K562 (cell line): ENCODE measurements around the gene PKD1. TPM values are rescaled to one million over a fixed set of nuclear protein-coding genes. Genes with fewer than 3 reads are reported as not detected.
"Not testable (repeated sequence)": the region's sequence is repeated elsewhere in the genome, so short reads cannot be mapped to it uniquely, and the experiment has no call there.

Experiments used
- ATAC-seq: fragments of 200-7000 bp; cut with Tn5 transposase; 3 replicates; pipeline ENCODE4 v1.9.1; 2020; ENCODE audit warnings: moderate library complexity
- BruUV-seq: library from RNA; stranded (reverse); fragments of 400-500 nt; replicated peaks from 2 replicates; lab custom pipeline; 2021; lab: Mats Ljungman, UMichigan
- CTCF ChIA-PET: fragments of 300-600 bp; formaldehyde crosslinking; extraction: SDS; loops from one replicate; lab custom pipeline; 2021; ENCODE audit warnings: low intra/inter-chr PET ratio; lab: Yijun Ruan, JAX
- POLR2A ChIA-PET: fragments of 300-600, 350-650 bp; sonication (Branson Sonifier 250); formaldehyde crosslinking; extraction: SDS; loops from one replicate; lab custom pipeline; 2021; ENCODE audit warnings: antibody characterized with exemption, inconsistent platforms; lab: Yijun Ruan, JAX
- DNase-seq, 4 experiments: peaks; one replicate each; pipeline versions ENCODE4 v3.0.0 to v3.0.0-alpha.2; 2011 to 2018; ENCODE audit warnings: low spot score in 3 of 4, mixed read lengths in 3 of 4; ENCODE audit errors: extremely low read depth in 1 of 4
- FAIRE-seq: peaks from 2 replicates; lab custom pipeline; 2011; peaks lifted over from hg19 to GRCh38; lab: Jason Lieb, UNC
- H2AFZ ChIP-seq: 2 replicates; pipeline ENCODE4 v1.6.0; 2011; ENCODE audit warnings: low read depth, low read length, control low read depth, inconsistent platforms
- H3K27ac ChIP-seq: fragments of 200-600 bp; 3 replicates; pipeline ENCODE4 v1.8.0; 2011; ENCODE audit warnings: low read depth, mild to moderate bottlenecking, control low read depth, inconsistent platforms, low read length, moderate library complexity, mixed read lengths; ENCODE audit errors: extremely low read depth
- H3K27me3 ChIP-seq, 2 experiments: fragments of 300-600 bp in 1 of 2; 2 replicates in 1 of 2; 3 replicates in 1 of 2; pipeline versions ENCODE4 v1.6.0 to v1.8.0; 2011; ENCODE audit warnings: inconsistent platforms in 2 of 2, low read length in 2 of 2, mild to moderate bottlenecking in 1 of 2, mixed read lengths in 1 of 2, moderate library complexity in 1 of 2; ENCODE audit not compliant: control insufficient read depth in 2 of 2, insufficient read depth in 2 of 2
- H3K36me3 ChIP-seq: fragments of 300-600 bp; 3 replicates; pipeline ENCODE4 v1.8.0; 2011; ENCODE audit warnings: mild to moderate bottlenecking, low read length, inconsistent platforms; ENCODE audit not compliant: control insufficient read depth, insufficient read depth
- H3K4me1 ChIP-seq, 2 experiments: fragments of 200-600 bp in 1 of 2; replicated peaks in 1 of 2; 2 replicates in 1 of 2; 3 replicates in 1 of 2; pipeline versions ENCODE4 v1.5.1 to v1.8.0; 2011; ENCODE audit warnings: inconsistent platforms in 2 of 2, low read length in 2 of 2, mild to moderate bottlenecking in 1 of 2, mixed read lengths in 1 of 2, moderate library complexity in 1 of 2; ENCODE audit not compliant: control insufficient read depth in 2 of 2, insufficient read depth in 2 of 2
- H3K4me2 ChIP-seq: 2 replicates; pipeline ENCODE4 v1.6.1; 2011; ENCODE audit warnings: low read length, control low read depth, inconsistent platforms, mixed read lengths; ENCODE audit not compliant: insufficient read depth
- H3K4me3 ChIP-seq: fragments of 200-600 bp; sonication (generic), shearing (Covaris generic); 2 replicates; pipeline ENCODE4 v1.5.1; 2016; ENCODE audit warnings: control low read depth, inconsistent platforms
- H3K79me2 ChIP-seq: fragments of 200-600 bp; 3 replicates; pipeline ENCODE4 v1.8.0; 2011; ENCODE audit warnings: low read length, inconsistent platforms; ENCODE audit not compliant: control insufficient read depth, insufficient read depth
- H3K9ac ChIP-seq, 2 experiments: 2 replicates each; pipeline versions ENCODE4 v1.6.0 to v1.6.1; 2011; ENCODE audit warnings: low read depth in 2 of 2, low read length in 2 of 2, control low read depth in 1 of 2, inconsistent platforms in 1 of 2, mild to moderate bottlenecking in 1 of 2, mixed read lengths in 1 of 2; ENCODE audit not compliant: insufficient read depth in 1 of 2
- H3K9me1 ChIP-seq: one replicate; pipeline ENCODE4 v1.6.0; 2011; ENCODE audit warnings: inconsistent platforms, mild to moderate bottlenecking, low read length, moderate library complexity; ENCODE audit not compliant: control insufficient read depth, insufficient read depth
- H3K9me3 ChIP-seq: replicated peaks from 2 replicates; pipeline ENCODE4 v1.5.1; 2011; ENCODE audit warnings: low read depth, low read length, inconsistent platforms; ENCODE audit not compliant: control insufficient read depth, insufficient read depth
- H4K20me1 ChIP-seq: replicated peaks from 2 replicates; pipeline ENCODE4 v1.6.1; 2011; ENCODE audit warnings: low read length, inconsistent platforms, mixed read lengths; ENCODE audit not compliant: control insufficient read depth, insufficient read depth
- NR2C1 ChIP-seq, 2 experiments: fragments of 450-650 bp; IDR thresholded peaks; 2 replicates each; pipeline ENCODE4 v1.6.1; 2017; ENCODE audit warnings: mild to moderate bottlenecking in 2 of 2, antibody characterized with exemption in 1 of 2, inconsistent platforms in 1 of 2, missing compliant biosample characterization in 1 of 2, missing genetic modification characterization in 1 of 2
- NR2C2 ChIP-seq, 2 experiments: fragments of 200-800 bp in 1 of 2; sonication (Bioruptor generic) in 1 of 2; sonication (generic) in 1 of 2; formaldehyde crosslinking in 1 of 2; IDR thresholded peaks; 2 replicates each; pipeline versions ENCODE4 v1.6.1 to v1.8.0; 2016 to 2022; ENCODE audit warnings: mild to moderate bottlenecking in 1 of 2, missing compliant biosample characterization in 1 of 2, missing genetic modification characterization in 1 of 2, missing genetic modification reagents in 1 of 2
- WGBS: fragments of 100-300 bp; shearing (Covaris generic); methylation state at CpG from one replicate; pipeline ENCODE4 v1.1.6; 2016; ENCODE audit warnings: low coverage, mixed read lengths; ENCODE audit not compliant: insufficient coverage; ENCODE audit errors: missing lambda C conversion rate; 5-methylcytosine and 5-hydroxymethylcytosine counted together
- in situ Hi-C: fragments of 300-500 bp; cut with MboI; formaldehyde crosslinking; loops from 4 replicates; pipeline ENCODE4 v1.15.0; 2018; ENCODE audit warnings: inconsistent platforms, mixed read lengths
- intact Hi-C: fragments of 100-400 bp; cut with micrococcal nuclease; formaldehyde crosslinking; loops from 2 replicates; pipeline ENCODE4 v1.14.2; 2022
- polyA plus RNA-seq, 8 experiments: library from polyadenylated mRNA; depleted of rRNA in 4 of 8; stranded (reverse) in 5 of 8; unstranded in 3 of 8; fragments of >200 nt; fragmentation: Nextera tagmentation in 2 of 8; fragmentation: Illumina TruSeq in 1 of 8; extraction: Ambion mirVana in 2 of 8; extraction: Trizol in 1 of 8; gene quantifications; 2 replicates each; pipeline versions ENCODE4 v1.2.1 to v1.2.3, GENCODE V29; 2011 to 2014; ENCODE audit warnings: inconsistent platforms in 1 of 8, missing spikeins in 1 of 8
- total RNA-seq, 7 experiments: library from RNA; depleted of rRNA in 6 of 7; stranded (reverse); fragments of >200 nt in 6 of 7; fragmentation: Illumina TruSeq in 2 of 7; extraction: Trizol in 2 of 7; gene quantifications; 2 replicates each; pipeline versions ENCODE4 v1.2.1 to v1.2.3, GENCODE V29; 2011 to 2021; ENCODE audit warnings: low replicate concordance in 1 of 7

The PKD1 gene
- total and polyA plus RNA-seq, 9 of the 15 experiments (the other 6 are each of a cell fraction or from before 2014, with no cell fraction given), result 0.23 to 93.5 (median 12.6) TPM

DNA sequence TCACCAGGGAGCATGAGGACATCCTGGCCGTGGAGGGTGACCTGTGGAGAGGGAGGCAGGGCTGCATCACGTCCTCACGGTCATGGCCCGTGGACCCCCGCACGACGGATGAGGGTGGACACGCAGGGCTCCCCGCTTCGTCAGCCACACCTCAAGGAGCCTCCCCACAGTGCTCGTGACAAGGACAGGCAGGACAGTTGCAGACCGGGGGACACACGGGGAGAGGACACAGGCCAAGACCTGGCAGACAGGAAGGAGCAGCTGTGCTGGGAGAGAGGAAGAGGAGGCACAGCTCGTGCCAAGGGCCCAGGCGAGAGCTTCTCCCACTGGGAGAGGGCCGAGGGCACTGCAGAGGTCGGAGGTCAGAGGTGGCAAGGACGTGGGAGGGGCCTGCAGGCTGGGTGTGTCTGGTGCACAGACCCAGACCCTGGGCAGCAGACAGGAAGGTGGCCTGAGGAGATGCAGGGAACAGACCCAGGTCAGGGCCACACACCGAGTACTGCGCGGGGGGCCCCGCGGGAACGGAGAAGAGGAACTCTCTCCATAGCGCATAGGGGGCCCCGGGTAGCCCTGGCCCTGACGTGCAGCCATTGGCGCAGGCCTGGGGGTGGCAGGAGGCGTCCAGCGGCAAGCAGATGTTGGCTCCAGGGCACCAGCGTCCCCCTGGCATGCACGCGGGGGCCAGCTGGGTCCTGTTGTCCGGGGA, 20.7 kb downstream of the PKD1 start:
- in situ Hi-C loops; H3K9me3 ChIP-seq; BruUV-seq; H3K79me2 ChIP-seq; H3K9ac ChIP-seq; H4K20me1 ChIP-seq; H2AFZ ChIP-seq; H3K4me3 ChIP-seq; H3K9me1 ChIP-seq; ATAC-seq; H3K27ac ChIP-seq; FAIRE-seq; intact Hi-C loops; DNase-seq; H3K27me3 ChIP-seq; CTCF ChIA-PET; H3K4me2 ChIP-seq; TF ChIP-seq NR2C1 (IDR thresholded peaks at IDR 0.05); NR2C2 (CRISPR knock-in tag; IDR thresholded peaks at IDR 0.05): not testable (repeated sequence)
- Histone ChIP-seq H3K36me3 (peaks cover 17% of the 10 kb centered on the region; the same call in 1 of the 3 replicates), H3K4me1 (peaks cover 0 to 17% of the 10 kb centered on the region in 2 experiments; a peak in 1 of 5 replicates)
- TF ChIP-seq NR2C1 (tag; IDR thresholded peaks at IDR 0.05) (peak; percentile 60; the same call in 1 of the 2 replicates), NR2C2 (tag; IDR thresholded peaks at IDR 0.05) (0 out of 2 replicates have a peak, but pooled peaks have one; percentile 14)
- 87% methylated on average over 13 of the region's 34 CpGs for WGBS
- POLR2A ChIA-PET, result interaction anchor here (0.6 kb wide), 1 partner anchor 454 kb away, joined by 4 read pairs; no protein-coding TSS in a partner anchor

DNA sequence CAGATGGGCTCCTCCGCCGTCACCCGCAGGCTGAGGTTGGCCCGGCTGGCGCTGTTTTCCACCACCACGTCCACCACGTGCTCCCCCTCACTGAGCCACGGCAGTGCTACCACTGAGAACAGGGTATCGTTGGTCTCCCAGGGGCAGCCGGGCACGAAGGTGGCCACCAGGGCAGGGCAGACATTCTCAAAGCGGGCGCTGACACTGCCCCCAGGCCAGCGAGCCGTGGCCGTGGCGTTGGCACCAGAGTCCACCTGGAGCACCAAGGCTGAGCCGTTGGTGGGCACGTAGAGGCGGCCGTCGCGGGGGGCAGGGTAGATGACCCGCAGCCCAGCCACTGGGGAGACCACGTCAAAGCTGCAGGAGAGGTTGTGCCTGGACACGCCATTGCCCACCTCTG, 21.5 kb downstream of the PKD1 start:
- POLR2A ChIA-PET, H3K9me1 ChIP-seq, intact Hi-C loops, in situ Hi-C loops, H3K79me2 ChIP-seq, H3K4me2 ChIP-seq, H3K4me3 ChIP-seq, H2AFZ ChIP-seq, H3K27ac ChIP-seq, CTCF ChIA-PET, H3K27me3 ChIP-seq, FAIRE-seq, BruUV-seq, H3K9ac ChIP-seq, H4K20me1 ChIP-seq, H3K9me3 ChIP-seq, DNase-seq, ATAC-seq: not testable (repeated sequence)
- peaks cover 20% of the 10 kb centered on the region; the same call in 1 of the 3 replicates for H3K36me3 ChIP-seq
- 89% methylated on average over 17 of the region's 26 CpGs for whole genome bisulfite sequencing
- H3K4me1 ChIP-seq, result peaks cover 0 to 17% of the 10 kb centered on the region in 2 experiments; a peak in 1 of 5 replicates
